K562 treated with DMSO at 1 percent for 4 hours (cell line): ENCODE measurements around the gene EDN1. TPM values are rescaled to one million over a fixed set of nuclear protein-coding genes. Genes with fewer than 3 reads are reported as not detected.

ENCODE experiments used
- total RNA-seq: library from RNA; unstranded; fragments of 300-600 nt; gene quantifications from 2 replicates; pipeline ENCODE4 v1.2.3, GENCODE V29; 2022; ENCODE audit not compliant: insufficient read depth

EDN1 gene
- total RNA-seq, result not detected in 2 replicates

DNA sequence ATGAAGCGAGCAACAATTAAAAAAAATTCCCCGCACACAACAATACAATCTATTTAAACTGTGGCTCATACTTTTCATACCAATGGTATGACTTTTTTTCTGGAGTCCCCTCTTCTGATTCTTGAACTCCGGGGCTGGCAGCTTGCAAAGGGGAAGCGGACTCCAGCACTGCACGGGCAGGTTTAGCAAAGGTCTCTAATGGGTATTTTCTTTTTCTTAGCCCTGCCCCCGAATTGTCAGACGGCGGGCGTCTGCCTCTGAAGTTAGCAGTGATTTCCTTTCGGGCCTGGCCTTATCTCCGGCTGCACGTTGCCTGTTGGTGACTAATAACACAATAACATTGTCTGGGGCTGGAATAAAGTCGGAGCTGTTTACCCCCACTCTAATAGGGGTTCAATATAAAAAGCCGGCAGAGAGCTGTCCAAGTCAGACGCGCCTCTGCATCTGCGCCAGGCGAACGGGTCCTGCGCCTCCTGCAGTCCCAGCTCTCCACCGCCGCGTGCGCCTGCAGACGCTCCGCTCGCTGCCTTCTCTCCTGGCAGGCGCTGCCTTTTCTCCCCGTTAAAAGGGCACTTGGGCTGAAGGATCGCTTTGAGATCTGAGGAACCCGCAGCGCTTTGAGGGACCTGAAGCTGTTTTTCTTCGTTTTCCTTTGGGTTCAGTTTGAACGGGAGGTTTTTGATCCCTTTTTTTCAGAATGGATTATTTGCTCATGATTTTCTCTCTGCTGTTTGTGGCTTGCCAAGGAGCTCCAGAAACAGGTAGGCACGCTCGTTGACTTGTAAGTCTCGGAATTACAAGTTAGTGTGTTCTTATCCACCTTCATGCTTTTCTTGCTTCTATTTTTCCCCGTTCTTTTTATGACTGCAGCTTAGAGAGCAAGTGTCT lies at the start of gene EDN1:
Gene EDN1 (plus strand): TSS at position 429 of the 888 bp plus-strand sequence. CDS start 269 bp downstream, at position 698.

